Measurements from ENCODE around the gene KCNQ1.

KCNQ1 gene

DNA sequence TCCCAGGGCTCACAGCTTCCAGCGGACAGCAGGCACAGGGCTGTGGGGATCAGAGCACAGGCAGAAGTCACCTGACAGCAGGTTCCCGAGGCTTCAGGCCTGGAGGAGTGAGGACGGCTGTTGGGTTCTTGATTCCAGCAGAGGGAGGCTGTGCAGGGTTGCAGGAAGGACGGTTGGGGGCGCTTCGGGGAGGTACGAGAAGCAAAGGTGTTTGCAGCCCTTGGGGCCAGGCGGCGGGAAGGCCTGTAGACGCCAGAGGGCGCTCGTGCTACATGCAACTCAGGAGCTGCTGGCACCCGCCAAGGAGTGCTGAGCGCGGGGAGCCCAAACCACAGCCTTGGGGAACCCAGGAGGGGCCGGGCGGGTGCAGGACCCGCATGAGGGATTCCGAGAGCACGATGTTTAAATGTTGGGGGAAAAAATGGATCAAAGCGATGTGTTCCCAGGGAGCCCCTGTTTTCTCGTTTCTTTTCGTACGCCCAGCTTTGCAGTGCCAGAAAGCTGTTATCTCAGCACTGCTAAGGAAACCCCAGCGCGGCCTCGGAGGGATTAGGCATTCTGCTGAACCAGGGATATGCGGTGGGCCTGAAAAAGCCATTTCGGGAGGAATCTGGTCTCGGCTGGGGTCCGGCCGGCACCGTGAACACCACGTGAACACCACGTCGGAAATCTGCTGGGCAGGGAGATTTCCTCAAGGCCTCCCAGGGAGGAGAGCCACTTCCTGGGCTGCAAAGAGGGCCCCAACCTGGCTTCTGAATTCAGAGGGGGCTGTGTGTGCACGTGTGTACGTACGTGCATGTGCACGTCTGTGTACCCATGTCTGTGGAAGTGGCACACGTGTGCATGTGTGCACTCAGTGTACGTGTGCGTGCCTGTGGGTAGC lies 88.1 kb downstream of the KCNQ1 start:
- peak; percentile 86 for DNase-seq (ENCODE audit: low read depth in 2 of 2, low spot score in 1 of 2)

DNA sequence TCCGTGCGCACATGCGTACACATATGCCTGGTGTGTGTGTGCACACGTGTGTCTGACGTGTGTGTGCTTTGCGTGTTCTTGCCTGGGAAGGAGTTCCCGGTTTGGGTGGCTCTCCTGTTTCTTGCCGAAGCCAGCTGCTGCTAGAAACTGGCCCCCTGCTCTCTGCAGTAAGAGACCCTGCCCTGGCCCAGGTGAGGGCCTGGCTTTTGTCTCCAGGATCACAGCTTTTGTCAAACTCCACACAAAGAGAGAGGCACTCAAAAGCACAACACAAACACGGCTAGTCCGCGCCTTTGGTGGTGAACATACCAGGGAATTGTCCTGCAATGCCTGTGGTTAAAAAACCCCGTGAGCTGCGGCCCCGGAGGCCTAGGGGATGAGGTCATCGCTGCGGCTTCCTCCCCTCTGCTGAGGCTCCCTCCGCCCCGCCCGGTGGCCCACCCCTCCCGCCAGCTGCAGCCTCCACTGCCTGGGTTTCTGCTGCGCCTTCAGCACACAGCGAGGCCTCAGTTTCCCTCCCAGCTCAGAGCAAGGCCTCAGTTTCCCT lies 88.9 kb downstream of the KCNQ1 start:
- peak in 1 of 2 donors; percentile 11 for DNase-seq (ENCODE audit: low read depth in 2 of 2, low spot score in 1 of 2)

DNA sequence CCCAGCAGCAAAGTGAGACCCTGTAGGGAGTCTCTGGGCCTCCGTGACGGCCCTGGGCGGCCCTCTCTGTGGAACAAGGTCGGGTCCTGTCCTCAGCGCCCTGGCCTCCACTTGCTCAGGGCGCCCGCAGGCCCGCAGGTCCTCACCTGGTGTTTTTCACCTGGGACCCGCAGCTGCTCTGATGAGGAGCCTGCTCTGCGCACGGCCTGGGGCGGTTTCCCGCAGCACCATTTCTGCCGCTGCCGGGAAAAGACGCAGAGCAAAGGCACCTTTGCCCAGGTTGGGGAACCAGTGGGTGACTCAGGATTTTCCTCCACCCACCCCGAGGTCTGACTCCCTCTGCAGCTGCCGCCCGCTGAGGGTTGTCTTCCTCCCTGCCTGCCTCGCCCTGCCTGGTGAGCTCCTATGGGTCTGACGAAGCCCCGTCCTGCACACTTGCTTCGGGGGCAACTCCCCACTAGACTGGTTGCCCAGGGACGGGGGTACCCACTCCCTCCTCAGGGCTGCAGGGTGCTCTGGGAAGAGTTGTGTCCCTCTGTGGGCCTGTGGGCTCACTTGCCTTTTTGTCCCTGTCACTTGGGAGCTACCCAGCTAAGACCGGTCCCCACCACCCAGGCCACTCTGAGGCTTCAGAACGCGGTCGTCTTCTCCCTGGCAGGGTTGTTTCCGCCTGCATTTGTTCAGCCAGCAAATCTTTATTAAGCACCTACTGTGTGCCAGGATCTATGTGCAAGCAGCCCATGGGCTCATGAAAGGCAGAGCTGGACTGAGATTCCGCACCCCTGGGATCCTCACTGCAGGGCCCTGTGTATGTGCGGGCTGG lies 89.5 kb downstream of the KCNQ1 start:
- DNase-seq (ENCODE audit: low read depth in 2 of 2, low spot score in 1 of 2): no peak

DNA sequence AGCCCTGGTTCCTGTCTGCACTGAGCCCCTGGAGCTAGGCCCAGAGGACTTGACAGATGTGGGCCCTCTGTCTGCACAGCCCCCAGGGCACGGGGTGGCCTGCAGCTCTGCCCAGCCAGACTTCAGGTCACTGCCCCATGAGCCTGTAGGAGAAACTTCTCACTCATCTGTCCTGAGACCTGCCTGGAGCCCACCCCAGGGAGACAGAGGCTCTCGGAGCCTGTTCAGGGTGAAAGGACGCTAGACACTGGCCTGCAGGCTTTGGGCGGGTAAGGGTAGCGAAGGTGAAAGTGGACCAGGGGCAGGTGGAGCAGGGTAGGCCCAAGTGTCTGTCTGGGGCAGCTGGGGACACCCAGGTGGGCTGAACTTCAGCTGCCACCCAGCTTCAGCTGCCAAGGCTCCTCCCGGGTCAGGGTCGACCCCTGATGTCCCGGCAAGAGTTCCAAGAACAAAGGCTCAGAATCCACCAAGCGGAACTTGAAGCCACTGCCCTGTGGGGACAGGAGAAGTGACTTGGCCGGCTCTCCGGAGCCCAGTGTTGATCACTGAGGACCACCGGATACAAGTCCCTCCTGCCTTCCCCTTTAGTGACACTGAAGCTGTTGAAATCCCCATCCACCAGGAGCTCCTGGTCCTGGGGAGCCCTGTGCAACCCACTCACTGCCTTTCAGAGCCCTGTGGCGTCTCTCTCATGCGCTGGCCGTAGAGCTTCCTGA lies 90.3 kb downstream of the KCNQ1 start:
- no peak for DNase-seq (ENCODE audit: low read depth in 2 of 2, low spot score in 1 of 2)

DNA sequence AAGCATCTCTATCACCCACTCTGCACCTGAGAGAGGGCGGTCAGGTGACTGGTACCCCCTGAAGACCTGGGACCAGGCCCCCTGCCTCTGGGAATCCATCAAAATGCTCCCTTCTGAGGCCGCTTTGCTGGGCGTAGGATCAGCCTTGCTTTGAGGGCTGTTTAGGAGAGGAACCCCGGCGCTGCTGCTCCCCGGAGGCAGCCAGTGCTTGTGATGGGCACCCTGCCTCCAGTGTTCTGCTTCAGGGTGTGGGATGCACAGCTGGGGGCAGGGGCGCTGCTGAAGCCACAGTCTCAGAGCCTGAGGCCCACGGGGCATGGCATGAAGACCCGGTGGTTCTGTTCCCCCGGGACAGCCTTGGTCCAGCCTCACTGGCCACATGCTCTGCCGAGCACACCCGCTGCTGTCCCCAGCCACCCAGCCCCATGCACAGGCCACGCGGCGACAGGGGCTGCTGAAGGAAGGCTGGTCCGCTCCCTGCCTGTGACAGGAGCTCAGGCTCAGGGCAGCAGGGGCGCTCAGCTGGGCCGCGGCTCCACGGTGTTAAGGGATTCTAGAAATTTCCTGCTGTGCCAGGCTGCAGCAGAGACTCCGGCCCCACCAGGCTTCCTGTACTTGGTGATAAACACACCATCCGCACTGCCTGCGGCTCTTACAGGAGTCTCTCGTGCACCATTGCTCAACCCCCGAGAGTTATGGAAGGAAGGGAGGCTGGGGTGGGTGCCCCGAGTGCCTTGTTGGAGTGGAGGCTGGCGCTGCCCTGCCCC lies 91.0 kb downstream of the KCNQ1 start:
- DNase-seq (ENCODE audit: low read depth in 2 of 2, low spot score in 1 of 2): no peak

DNA sequence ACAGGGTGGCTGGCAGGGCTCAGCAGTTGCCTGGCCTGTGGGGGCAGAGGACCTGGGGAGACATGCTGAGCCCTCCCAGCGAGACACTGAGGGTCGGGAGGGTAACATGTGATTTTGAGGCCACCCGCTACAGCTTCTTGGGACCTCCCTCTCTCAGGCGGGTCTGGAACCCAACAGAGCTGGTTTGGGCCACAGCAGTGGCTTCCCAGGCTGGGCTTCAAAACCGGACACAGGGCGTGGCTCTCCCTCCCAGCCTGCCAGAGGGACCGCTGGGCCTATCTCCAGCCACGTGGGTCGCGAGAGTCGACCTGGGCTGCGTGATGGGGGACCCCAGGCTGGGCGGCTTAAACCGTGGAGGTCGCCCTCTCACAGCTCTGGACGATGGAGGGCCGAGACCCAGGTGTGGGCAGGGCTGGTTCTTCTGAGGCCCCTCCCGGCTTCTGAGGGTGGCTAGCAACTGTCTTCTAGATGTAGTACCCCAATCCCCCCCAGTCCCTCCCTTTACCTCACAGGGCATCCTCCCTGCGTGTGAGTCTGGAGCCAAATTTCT lies 91.7 kb downstream of the KCNQ1 start:
- DNase-seq (ENCODE audit: low read depth in 2 of 2, low spot score in 1 of 2): no peak

DNA sequence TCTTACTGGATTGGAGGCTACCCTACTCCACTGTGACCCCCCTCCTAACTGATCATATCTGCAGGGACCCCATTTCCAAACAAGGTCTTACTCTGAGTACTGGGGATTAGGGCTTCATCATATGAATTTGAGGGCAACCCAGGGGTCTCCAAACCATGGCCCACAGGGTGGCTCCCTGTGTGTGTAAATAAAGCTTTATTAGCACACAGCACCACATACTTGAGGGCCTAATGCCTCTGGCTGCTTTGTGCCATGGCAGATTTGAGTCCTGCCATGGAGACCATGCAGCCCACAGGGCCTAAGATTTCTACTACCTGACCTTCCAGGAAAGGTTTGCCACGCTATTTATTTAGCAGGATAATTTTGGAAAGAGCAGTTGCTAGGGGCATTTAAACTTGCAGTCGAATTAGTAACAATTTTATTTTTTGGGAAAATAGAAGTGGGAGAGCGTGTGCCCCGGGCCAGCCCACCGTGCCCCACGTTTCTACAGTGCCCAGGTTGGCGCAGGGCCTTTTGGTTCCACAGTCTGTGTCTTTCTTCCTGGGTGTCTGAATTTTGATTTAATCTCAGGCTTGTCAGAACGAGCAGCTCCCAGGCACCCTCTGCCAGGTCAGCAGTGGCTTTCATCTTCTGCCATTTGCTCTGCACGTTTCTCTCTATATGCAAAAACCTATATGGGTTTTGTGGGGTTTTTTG lies 92.3 kb downstream of the KCNQ1 start:
- no peak for DNase-seq (ENCODE audit: low read depth in 2 of 2, low spot score in 1 of 2)

DNA sequence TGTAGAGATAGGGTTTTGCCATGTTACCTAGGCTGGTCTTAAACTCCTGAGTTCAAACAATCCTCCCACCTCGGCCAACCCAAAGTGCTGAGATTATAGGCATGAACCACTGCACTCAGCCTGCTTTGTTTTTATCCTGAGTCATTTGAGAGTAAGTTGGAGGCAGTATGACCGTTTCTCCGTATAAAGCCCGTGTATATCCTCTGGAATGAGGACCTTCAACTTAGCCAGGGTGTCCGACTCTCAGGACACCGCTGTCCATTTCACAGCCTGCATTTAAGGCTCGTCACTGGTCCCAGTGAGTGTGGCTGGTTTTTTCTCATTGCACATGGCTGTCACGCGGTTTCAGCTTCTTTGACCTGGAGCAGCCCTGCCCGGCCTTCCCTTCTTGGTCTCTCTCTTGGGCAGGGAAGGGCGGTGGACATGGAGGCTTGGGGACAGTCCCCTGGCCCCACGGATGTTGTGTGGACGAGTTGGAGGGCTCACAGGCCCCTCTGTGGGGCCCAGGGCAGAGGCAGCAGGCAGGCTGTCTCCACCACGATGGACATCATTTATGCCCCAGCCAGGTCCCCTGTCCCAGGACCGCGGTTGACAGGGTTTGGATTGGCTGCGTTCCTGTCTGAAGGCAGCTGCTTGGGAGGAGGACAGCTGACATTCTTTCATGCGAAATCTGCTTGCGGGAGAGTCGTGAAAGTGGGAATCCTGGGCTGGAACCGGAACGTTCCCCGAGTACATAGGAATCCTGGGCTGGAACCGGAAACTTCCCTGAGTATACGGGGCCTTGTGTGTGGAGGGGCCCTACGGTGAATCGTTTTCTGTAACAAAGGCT lies 93.3 kb downstream of the KCNQ1 start:
- DNase-seq (ENCODE audit: low read depth in 2 of 2, low spot score in 1 of 2): no peak

DNA sequence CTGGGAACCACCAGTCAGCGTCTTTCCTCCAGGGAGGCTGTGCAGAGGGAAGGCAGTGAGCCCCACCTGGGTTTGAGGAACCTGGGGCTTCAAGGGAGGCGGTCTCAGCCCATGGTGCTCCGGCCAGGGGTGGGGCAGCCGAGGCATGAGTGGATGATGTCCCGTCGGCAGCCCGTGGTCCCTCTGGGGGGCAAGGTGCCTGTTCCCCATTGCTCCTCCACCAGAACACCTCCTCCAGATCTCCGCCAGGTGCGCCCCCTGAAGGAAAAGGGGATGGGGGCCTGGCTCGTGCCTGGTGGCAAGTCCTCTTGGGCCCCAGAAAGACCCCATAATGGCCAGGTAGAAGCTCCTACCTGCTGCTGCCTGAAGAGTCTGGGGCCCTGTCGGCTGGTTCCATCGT lies 94.1 kb downstream of the KCNQ1 start:
- DNase-seq (ENCODE audit: low read depth in 2 of 2, low spot score in 1 of 2): no peak

DNA sequence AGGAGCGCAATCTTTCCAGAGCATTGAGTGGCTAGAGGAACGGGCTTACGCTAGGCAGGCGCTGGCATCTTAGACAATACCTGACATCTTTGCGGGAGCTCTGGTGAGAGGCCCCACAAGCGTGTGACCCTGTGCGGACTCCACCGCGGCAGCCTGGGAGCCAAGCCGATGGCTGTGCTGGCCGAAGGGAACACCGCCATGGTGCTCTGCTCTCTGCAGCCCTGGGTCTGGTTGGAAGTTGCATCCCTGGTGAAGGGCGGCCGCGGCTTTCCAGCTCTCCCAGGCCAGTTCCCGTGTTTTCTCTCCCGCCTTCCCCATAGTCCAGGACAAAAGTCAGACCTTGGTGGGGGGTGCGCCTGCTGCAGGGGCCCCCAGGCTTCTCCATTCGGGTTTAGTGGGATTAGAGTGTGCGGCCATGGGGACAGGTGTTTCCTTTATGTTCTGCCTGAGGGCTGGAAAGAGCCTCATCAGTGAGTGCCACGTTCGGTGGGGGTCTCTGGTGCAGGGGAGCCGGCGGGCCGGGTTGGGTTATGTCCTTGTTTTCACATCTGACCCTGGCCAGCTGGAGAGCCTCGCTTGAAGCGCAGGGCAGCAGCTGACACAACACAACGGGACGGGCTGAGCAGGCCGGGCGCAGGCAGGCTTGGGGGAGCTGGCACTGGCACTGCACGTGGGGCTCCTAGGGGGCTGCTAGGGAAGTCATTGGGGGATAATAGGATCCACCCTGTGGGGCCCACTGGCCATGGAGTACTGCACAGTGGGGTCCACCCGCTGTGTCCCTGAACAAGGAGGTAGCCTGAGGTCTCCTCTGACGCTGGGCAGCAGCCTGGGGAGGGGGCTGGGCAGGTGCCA lies 94.8 kb downstream of the KCNQ1 start:
- DNase-seq (ENCODE audit: low read depth in 2 of 2, low spot score in 1 of 2): no peak

DNA sequence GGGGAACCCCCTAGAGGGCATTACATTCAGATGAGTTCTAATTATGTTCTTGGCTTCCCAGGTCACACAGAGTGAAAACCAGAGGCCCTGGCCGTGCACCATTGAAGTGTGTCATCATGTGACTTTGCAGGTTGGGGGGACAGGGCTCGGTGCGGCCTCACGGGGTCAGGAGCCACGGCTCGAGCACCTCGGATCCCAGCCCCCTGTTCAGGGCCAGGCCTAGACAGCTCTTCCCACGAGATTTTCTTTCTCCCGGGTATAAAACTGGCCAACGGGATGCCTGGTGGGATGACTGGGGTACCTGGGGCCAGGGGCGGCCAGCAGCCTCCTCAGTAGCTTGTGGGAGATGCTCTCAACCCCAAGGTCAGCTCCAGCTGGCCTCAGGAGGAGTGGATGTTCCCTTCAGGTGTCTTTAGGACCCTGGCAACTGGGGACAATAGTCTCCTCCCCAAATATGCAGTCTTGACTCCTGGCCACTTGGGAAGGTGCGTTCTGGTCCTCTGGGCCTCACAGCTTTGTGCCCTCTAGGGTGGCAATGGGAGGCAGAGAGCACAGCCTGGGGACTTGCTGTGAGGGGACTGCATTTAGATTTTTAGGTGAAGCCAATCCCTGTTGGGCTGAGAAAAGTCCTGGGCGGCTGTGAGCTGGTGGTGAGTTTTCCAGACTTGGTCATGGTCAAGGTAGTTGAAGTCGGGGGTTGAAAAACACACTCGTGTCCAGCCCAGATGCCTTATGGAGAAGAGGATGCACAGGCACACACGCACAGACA lies 95.6 kb downstream of the KCNQ1 start:
- no peak for DNase-seq (ENCODE audit: low read depth in 2 of 2, low spot score in 1 of 2)

DNA sequence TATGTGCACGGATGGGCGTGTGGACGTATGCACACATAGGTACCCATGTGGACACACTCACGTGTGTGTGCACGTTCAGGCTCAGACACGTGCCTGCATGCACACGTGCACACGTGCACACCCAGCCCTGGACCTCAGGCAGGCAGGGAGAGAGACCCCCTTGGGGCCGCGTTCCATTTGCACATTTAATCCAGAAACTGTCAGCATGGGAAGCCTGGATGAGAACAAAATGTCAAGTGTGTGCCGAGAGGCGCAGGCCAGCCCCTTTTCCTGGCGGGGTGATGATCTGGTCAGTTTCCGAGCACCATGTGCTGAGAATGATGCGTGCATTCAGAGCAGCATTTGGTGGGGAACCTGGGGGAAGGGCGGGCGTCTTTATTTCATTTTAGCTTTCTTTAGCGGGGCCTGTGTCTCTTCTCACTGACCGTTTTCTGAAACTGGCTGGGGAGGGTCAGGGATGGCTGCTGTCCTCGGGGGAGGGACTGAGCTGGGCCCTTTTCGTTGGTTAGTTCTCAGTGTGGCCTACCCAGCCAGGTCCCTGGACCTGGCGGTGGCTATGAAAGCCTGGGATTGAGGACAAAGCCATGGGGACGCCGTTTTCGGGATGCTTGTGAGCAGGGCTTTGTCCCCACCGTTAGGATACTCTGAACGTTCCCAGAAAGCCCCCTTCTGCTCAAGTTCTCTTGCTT lies 96.3 kb downstream of the KCNQ1 start:
- no peak for DNase-seq (ENCODE audit: low read depth in 2 of 2, low spot score in 1 of 2)

DNA sequence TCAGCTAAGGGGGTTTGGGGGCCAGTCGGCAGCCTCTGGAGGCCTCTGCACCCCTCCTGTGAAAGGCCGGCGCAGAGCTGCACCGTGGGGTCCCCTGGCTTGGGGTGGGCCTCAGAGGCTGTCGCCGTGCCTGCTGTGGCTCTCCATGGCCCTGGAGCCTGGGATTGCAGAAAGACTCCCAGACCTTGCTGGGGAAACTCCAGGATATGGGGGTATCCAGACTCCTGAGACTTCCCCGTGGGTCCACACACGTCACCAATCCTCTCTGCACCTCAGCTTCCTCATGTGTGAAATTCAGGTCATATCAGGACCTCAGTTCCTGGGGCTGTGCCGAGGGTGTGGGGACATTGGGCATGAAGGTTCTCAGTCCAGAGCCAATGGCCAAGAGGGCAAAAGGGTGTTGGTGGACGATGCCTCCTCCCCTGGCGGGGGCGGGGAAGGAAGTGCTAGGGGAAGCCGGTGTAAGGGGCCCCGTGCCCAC lies 97.1 kb downstream of the KCNQ1 start:
- DNase-seq (ENCODE audit: low read depth in 2 of 2, low spot score in 1 of 2): no peak

DNA sequence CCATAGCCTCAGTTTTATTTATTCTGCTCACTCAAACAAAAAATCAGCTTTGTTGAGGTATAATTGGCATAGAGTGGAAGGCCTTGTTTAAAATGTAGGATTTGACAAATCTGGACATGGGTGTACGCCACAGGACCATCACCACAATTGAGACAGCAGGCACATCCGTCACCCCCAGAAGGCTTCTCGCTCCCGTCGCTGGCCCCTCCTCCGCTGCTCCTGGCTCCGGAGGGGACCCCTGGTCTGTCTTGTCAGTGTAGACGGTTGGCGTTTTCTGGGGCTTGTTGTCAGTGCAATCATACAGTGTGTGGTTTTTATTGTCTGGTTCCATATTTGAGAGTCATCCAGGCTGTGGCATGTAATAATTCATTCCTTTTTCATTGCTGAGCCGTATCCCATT lies 97.6 kb downstream of the KCNQ1 start:
- no peak for DNase-seq (ENCODE audit: low read depth in 2 of 2, low spot score in 1 of 2)

DNA sequence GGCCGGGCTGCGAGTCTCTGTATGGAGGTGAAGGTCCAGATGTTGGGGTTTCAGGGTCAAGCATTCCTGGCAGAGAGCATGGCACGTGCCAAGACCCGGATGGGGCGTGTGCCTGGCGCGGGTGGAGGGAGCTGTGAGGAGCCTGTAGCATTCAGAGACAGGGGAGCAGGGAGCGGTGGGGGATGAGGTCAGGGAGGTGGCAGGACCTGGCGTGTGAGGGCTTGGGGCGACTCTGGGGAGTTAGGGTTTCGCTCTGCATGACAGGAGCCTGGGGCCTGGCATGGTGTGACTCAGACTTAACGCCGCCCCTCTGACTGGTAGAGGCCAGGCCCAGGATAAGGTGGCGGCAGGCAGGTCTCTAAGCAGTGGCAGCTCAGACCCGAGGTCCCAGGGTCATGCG lies 103.0 kb downstream of the KCNQ1 start:
- DNase-seq (ENCODE audit: low read depth in 2 of 2, low spot score in 1 of 2): no peak

DNA sequence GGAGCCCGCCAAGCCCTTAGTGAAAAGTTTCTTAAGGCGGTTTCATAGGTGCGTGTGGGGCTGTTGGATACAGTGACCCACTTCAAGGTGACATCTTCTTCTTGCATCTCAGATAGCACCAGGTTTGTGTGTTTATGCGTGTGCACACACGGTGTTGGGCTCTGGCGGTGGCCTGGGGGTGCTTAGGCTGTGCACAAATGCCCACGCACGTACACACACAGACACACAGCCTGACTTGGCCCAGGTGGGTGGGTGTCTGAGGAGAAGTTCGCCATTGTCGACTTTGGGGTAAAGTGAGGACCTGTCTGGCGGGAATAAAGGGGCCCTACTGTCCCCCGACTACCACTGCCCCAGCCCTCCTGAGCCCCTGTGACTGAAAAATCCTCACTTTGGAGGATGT lies 103.8 kb downstream of the KCNQ1 start:
- no peak for DNase-seq (ENCODE audit: low read depth in 2 of 2, low spot score in 1 of 2)

Data from stimulated activated CD8-positive, alpha-beta memory T cell treated with anti-CD3 and anti-CD28 coated beads, Interleukin-4, amount 100 ng/mL, for 1 hour (primary cell).